LHCN-M2 (cell line): ENCODE results near the gene RNF130. TPM values are rescaled to one million over a fixed set of nuclear protein-coding genes. Genes with fewer than 3 reads are reported as not detected.

Experiments
- DNase-seq: peaks from one replicate; pipeline ENCODE4 v3.0.0-alpha.2; 2012; ENCODE audit warnings: low read depth
- polyA plus RNA-seq: library from polyadenylated mRNA; unstranded; fragments of >200 nt; gene quantifications from one replicate; pipeline ENCODE4 v1.2.1, GENCODE V29; 2012; ENCODE audit warnings: missing spikeins
- total RNA-seq: library from RNA; depleted of rRNA; stranded (reverse); fragments of >200 nt; gene quantifications from 2 replicates; pipeline ENCODE4 v1.2.3, GENCODE V29; 2014; rRNA removed

Gene RNF130
- 28.1 and 30.0 TPM in 2 replicates for total RNA-seq
- polyA plus RNA-seq, result 18.0 TPM

GRCh38 chr5:180071531-180072255 is at the start of gene RNF130:
Gene RNF130 (minus strand): TSS chr5:180071759. CDS start chr5:180071702, 57 bp downstream.
- peak; percentile 88 for DNase-seq

GRCh38 chr5:180120237-180121101 is 48.9 kb upstream of the RNF130 start:
- DNase-seq, result no peak

- no peak for DNase-seq
Measured at GRCh38 chr5:180119903-180120236, 48.3 kb upstream of the RNF130 start.

- no peak for DNase-seq
Measured at GRCh38 chr5:180119031-180119902, 47.7 kb upstream of the RNF130 start.

GRCh38 chr5:180118391-180118791 is 46.8 kb upstream of the RNF130 start:
- no peak for DNase-seq

GRCh38 chr5:180117000-180117725 is 45.6 kb upstream of the RNF130 start:
- no peak for DNase-seq

GRCh38 chr5:180116077-180116999 is 44.8 kb upstream of the RNF130 start:
- DNase-seq, result no peak

- no peak for DNase-seq
Measured at GRCh38 chr5:180115326-180116076, 43.9 kb upstream of the RNF130 start.

GRCh38 chr5:180114304-180115003 is 42.9 kb upstream of the RNF130 start:
- no peak for DNase-seq

- no peak for DNase-seq
Measured at GRCh38 chr5:180113660-180114303, 42.2 kb upstream of the RNF130 start.

GRCh38 chr5:180112181-180112861 is 40.8 kb upstream of the RNF130 start:
- DNase-seq, result no peak

GRCh38 chr5:180111273-180112002 is 39.9 kb upstream of the RNF130 start:
- DNase-seq, result no peak

- DNase-seq, result no peak
Measured at GRCh38 chr5:180109920-180110319, 38.4 kb upstream of the RNF130 start.

GRCh38 chr5:180107005-180107404 is 35.4 kb upstream of the RNF130 start:
- no peak for DNase-seq

- peak; percentile 36 for DNase-seq
Measured at GRCh38 chr5:180105827-180106312, 34.3 kb upstream of the RNF130 start.

GRCh38 chr5:180104168-180104530 is 32.6 kb upstream of the RNF130 start:
- no peak for DNase-seq
